GM19397 (cell line): ENCODE measurements around the gene TRERF1.

Experiments
- ATAC-seq: cut with Tn5 transposase; IDR thresholded peaks from one replicate; pipeline ENCODE4 v1.9.1; 2021; ENCODE audit warnings: mild to moderate bottlenecking, moderate library complexity; ENCODE audit not compliant: unreplicated experiment

TRERF1 gene

GRCh38 chr6:42259286-42259685 is 192.4 kb downstream of the TRERF1 start:
- ATAC-seq = no peak

DNA sequence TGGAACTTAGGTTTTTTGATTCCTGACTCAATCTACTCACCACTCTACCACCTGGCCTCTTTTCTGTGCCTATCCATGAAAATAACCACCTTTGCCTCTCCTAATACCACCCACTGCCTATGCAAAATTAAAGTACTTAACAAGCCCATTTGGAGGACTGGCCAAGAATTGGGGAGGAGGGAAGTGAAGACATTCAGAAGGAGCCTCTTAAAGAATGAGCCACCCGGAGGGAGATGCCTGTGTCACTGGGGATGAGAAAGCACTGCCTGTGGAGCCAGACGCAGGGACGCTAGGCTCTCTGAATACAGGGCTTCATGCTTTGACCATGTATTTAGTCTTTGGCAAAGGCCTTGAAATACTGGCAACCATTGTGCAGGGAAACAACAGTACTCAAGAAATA is 194.1 kb downstream of the TRERF1 start:
- ATAC-seq = no peak

GRCh38 chr6:42257063-42257462 is 194.7 kb downstream of the TRERF1 start:
- ATAC-seq = no peak

- ATAC-seq = no peak
Observed at GRCh38 chr6:42255050-42255449, 196.7 kb downstream of the TRERF1 start.

DNA sequence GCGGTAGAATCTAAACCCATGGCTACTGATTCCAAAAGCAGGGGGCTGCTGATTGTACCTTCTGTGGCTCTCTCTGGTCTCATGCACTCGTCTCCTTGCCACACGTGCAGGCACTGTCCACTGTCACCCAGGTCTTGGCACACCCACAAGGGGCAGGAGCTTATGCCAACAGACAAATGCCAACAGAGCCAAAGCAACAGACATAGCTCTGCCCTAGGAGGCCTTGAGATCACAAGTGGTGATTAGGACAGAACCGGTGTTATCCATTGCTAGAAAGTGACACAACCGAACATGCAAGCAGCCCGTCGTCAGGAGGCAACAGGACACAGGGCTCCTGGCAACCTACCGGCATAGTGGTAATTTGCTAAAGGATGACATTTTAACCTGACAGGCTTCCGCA is 197.2 kb downstream of the TRERF1 start:
- no peak for ATAC-seq

GRCh38 chr6:42251911-42252637 is 199.7 kb downstream of the TRERF1 start:
- no peak for ATAC-seq

- no peak for ATAC-seq
Observed at GRCh38 chr6:42251500-42251899, 200.2 kb downstream of the TRERF1 start.

DNA sequence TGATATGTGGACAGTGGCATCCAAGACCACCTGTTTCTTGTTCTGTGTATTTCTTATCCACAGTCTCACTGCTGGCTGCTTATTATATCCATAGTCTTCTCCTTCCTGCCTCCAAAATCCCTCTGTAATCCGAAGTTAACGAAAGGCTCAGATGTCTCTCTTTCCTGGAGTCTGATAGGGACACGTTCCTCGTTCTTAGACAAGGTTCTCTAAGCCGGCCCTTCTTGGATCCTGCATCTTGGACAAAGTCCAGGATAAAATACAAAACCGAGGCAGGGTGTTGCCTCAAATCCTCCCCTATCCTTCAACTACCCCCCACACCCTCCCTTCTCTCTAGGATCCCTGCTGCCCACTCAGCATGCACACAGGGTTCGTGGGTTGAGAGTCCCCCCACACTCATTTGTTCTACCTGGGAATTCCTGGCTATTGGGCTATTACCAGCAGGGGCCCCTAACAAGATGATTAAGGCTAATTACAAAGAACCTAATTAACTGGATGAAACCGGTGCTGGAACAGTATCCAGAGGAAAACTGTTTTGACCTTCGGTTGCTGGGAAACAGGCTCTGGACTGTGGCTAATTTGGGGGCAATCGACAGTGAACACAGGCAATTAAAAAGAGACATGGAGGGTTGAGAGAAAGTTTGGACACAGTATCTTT is 201.3 kb downstream of the TRERF1 start:
- ATAC-seq = no peak

DNA sequence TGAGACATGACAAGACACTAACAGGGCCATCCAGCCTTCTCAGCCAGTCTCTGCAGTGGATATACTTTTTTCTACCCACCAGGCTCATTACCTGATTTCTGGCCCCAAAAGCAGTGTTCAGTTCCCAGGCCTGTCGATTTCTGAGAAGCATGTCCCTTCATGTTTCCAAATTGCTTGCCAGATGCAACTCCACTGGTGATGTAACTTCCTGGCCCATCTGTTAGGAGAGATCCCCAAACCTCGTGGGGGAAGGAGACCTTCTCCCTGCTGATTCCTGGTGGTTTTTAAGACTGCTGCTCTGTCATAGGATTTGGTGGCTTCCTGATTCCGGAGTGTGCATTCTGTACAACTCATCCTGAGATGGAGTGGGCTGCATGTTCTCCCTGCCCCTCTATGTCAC is 202.4 kb downstream of the TRERF1 start:
- no peak for ATAC-seq

- ATAC-seq = no peak
Observed at GRCh38 chr6:42243046-42243445, 208.7 kb downstream of the TRERF1 start.

GRCh38 chr6:42241915-42242314 is 209.8 kb downstream of the TRERF1 start:
- no peak for ATAC-seq

- ATAC-seq = no peak
Observed at GRCh38 chr6:42239736-42240375, 211.9 kb downstream of the TRERF1 start.

GRCh38 chr6:42239333-42239732 is 212.4 kb downstream of the TRERF1 start:
- no peak for ATAC-seq

GRCh38 chr6:42237857-42238256 is 213.9 kb downstream of the TRERF1 start:
- ATAC-seq = no peak

DNA sequence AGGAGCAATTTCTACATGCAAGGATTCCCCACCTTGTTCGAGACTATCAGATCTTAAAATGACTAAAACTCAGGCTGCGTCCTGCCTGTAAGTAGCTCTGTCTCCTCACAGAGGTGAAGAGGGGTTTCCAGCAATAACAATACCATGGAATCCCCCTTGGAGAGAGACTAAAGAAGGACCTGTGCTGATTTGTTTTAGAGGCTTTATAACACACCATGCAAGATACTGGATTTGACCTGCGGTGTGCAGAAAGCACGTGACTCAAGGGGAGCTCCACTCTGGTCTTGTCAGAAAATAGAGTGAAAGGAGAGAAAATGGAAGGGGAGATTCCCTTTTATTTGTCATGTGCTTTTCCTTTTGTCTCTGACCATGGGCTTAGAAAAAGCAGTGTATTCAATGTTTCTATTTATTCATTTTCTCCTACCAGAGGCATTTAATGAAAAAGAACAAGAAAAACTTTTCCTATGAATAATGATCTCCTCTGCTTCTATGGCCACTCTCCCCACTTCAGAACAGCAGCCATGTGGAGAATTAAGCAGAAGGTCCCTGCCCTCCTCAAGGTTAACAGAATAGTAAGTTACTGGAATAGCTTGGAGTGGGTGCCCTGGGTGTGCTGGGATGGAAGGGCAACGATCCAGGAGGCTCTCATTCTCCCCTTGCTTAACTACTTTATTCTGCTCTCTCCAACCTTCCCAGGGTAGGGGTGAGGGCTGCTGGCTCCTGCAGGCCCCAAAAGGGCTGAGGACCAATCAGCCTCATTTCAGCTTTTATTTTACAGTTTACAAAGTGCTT is 214.8 kb downstream of the TRERF1 start:
- no peak for ATAC-seq

- ATAC-seq = no peak
Observed at GRCh38 chr6:42236030-42236429, 215.7 kb downstream of the TRERF1 start.

GRCh38 chr6:42232035-42232434 is 219.7 kb downstream of the TRERF1 start:
- ATAC-seq = no peak

- no peak for ATAC-seq
Observed at GRCh38 chr6:42230345-42231321, 221.1 kb downstream of the TRERF1 start.

DNA sequence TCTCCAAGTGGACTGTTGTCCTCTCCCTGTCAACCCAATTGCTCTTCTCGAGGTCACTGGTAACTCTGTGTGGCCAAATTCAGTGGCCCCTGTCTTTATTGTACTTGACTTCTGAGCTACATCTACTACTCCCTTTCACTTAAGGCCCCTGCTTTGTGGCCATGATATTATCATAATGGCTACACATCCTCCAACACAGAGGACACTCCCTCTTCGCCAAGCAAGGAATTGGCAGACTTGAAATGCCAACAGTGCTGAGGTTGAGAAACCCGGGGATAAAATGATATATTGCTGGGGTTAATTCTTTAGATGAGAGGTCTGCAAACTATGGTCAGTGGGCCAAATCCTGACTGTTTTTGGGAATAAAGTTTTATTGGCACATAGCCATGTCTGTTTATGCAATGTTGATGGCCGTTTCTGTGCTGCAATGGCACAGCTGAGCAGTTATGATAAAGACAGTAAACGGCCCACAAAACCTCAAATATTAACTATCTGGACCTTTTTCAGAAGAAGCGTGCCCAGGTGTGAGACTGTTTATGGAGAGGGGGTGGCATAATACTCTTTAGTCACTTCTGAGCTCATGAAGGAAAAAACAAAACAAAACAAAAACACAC is 222.1 kb downstream of the TRERF1 start:
- no peak for ATAC-seq

DNA sequence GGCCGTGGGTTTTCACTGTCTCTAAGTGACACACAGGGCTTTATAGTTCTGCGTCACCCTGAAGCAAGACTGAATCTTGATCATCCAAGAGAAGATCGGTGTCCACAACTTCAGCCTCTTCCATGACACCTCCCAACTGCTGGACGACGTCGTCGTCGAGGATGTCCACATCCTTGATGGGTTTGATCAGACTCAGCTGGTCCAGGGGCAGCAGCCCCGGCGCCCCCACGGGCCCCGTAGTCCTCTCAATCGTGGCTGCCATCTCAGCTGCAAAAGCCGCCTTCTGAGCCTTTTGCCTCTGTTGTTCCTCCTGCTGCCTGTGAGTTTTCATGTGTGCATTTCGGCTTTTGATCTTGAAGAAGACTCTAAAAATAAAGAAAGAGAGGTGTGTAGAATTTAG is 223.4 kb downstream of the TRERF1 start:
- no peak for ATAC-seq
